Measurements from ENCODE around the gene RPL35. TPM values are rescaled to one million over a fixed set of nuclear protein-coding genes. Genes with fewer than 3 reads are reported as not detected.

The RPL35 gene
- total RNA-seq, 1 experiment from 2014 or later, result 1,575 TPM

DNA sequence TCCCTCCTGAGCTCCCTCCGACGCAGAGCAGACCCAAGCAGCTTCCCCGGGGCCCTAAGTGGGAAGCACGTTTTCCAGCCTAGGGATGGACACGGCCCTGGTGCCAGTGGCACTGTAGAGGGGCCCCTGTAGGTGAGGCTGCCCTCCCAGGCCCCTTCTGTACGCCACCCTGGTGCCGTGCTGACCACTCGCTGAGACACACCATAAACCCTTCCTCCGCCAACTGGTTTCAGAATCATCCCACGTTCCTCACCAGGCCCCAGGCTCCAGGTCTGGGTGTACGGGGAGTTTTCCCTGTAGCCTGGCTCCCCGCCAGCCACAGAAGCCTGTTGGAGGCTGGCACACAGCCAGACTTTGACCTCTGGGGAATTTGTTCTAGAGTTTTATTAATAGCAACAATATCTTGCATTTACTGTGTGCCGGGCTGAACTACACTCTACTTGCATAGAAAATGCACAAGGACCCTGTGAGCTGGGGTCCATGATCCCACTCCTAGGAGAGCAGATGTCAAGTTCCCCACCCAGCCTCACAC, 26.7 kb downstream of the RPL35 start:
- H3K27ac ChIP-seq, result no peak overlapping the region
- no peaks in the 10 kb centered on the region for H3K36me3 ChIP-seq
- no peak overlapping the region for H3K4me3 ChIP-seq
- H3K4me1 ChIP-seq (replicated peaks), result peaks cover 23% of the 10 kb centered on the region
- H3K9me3 ChIP-seq (replicated peaks), result no peaks in the 10 kb centered on the region
- peak in 1 of 2 experiments; percentile 42 for DNase-seq (ENCODE audit: low read depth in 1 of 2, low spot score in 2 of 2)
- no peaks in the 10 kb centered on the region for H3K27me3 ChIP-seq (replicated peaks)

DNA sequence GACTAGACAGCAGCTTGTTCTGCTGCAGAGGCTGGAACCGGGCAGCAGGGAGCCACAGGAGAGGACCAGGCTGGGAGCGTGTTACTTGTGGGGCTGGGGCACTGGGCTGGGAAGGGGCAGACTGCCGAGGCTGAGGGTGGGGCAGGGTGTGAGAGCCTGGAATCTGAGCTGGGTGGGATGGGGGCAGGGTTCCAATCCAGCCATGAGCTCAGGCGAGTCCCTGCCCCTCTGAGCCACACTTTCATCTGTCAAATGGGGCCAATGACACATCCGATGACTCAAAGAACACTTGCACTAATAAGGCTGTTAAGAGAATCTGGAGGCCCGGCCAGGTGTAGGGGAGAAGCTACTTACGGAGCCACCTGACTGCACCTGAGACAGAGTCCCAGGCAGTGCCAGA, 27.2 kb downstream of the RPL35 start:
- peaks cover 23% of the 10 kb centered on the region for H3K4me1 ChIP-seq (replicated peaks)
- no peaks in the 10 kb centered on the region for H3K9me3 ChIP-seq (replicated peaks)
- no peaks in the 10 kb centered on the region for H3K27me3 ChIP-seq (replicated peaks)
- no peaks in the 10 kb centered on the region for H3K36me3 ChIP-seq
- no peak overlapping the region for H3K27ac ChIP-seq
- DNase-seq (ENCODE audit: low read depth in 1 of 2, low spot score in 2 of 2), result no peak
- no peak overlapping the region for H3K4me3 ChIP-seq

DNA sequence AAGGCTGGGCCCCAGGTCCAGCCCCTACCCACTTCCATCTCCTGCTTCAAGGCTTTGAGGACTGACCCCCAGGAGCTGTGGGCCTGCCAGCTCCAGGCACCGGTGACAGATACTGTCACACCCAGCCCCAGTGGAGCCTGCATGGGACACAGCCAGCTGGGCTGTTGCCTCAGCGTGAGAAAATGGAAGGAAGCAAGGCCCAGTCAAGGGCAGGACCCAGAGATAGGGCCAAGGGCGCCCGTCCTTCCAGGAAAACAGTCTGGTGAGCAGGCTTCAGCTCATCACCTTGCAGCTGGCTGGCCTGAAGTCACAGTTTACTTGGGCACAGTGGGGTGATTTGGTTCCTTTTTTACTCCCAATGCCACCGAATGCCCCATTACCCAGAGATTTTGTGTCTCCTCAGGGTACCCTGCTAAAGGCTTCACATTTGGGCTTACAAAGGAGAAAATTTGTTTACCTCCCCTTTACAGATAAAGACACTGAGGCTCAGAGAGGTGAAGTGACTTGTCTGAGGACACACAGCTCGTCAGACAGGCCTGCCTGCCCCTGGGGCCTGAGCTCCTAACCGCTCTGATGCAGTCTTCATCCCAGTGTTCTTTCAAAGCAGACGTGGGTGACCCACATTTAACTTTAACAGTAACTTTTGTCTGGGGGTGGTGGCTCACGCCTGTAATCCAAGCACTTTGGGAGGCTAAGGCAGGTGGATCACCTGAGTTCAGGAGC, 30.0 kb downstream of the RPL35 start:
- H3K27me3 ChIP-seq (replicated peaks), result no peaks in the 10 kb centered on the region
- H3K9me3 ChIP-seq (replicated peaks), result no peaks in the 10 kb centered on the region
- no peak overlapping the region for H3K27ac ChIP-seq
- DNase-seq (ENCODE audit: low read depth in 1 of 2, low spot score in 2 of 2), result no peak
- no peaks in the 10 kb centered on the region for H3K36me3 ChIP-seq
- H3K4me1 ChIP-seq (replicated peaks), result peaks cover 23% of the 10 kb centered on the region
- H3K4me3 ChIP-seq, result no peak overlapping the region

DNA sequence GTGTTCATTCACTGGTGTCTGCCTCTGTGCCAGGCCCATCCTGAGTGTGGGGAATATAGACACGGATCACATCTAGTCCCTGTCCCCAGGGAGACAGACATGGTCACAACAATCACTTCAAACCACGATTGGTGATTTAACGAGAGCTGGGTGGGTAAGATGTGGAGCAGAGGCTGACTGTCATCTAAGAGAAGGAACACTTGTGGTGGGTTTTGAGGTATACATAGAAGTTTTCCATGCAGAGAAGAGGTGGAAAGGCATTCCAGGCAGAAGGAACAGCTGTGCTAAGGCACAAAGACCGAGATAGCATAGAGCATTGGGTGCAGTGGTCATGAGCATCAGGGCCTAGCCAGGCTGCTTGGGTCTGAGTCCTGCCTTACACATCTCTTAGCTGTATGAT, 31.2 kb downstream of the RPL35 start:
- H3K4me1 ChIP-seq (replicated peaks), result peaks cover 23% of the 10 kb centered on the region
- no peaks in the 10 kb centered on the region for H3K27me3 ChIP-seq (replicated peaks)
- no peak overlapping the region for H3K27ac ChIP-seq
- DNase-seq (ENCODE audit: low read depth in 1 of 2, low spot score in 2 of 2), result no peak
- H3K4me3 ChIP-seq, result no peak overlapping the region
- H3K36me3 ChIP-seq, result no peaks in the 10 kb centered on the region
- no peaks in the 10 kb centered on the region for H3K9me3 ChIP-seq (replicated peaks)

DNA sequence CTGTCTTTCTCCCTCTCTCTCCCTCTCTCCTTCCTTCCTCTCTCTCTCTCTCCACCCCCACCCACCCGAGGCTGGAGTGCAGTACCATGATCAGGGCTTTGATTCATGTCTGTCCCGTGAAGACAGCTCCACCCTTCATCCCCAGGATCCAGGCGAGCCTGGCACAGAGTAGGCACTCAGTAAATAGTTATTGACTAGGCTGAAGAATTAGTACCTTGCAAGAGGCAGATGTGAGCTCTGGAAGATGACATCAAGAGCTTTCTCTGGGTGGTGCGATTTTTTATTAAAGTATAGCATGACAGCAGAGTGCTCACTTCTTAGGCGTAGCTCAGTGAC, 32.5 kb downstream of the RPL35 start:
- H3K4me1 ChIP-seq (replicated peaks), result peaks cover 12% of the 10 kb centered on the region
- H3K36me3 ChIP-seq, result no peaks in the 10 kb centered on the region
- DNase-seq (ENCODE audit: low read depth in 1 of 2, low spot score in 2 of 2), result no peak
- no peaks in the 10 kb centered on the region for H3K27me3 ChIP-seq (replicated peaks)
- no peak overlapping the region for H3K4me3 ChIP-seq
- no peaks in the 10 kb centered on the region for H3K9me3 ChIP-seq (replicated peaks)
- H3K27ac ChIP-seq, result no peak overlapping the region

DNA sequence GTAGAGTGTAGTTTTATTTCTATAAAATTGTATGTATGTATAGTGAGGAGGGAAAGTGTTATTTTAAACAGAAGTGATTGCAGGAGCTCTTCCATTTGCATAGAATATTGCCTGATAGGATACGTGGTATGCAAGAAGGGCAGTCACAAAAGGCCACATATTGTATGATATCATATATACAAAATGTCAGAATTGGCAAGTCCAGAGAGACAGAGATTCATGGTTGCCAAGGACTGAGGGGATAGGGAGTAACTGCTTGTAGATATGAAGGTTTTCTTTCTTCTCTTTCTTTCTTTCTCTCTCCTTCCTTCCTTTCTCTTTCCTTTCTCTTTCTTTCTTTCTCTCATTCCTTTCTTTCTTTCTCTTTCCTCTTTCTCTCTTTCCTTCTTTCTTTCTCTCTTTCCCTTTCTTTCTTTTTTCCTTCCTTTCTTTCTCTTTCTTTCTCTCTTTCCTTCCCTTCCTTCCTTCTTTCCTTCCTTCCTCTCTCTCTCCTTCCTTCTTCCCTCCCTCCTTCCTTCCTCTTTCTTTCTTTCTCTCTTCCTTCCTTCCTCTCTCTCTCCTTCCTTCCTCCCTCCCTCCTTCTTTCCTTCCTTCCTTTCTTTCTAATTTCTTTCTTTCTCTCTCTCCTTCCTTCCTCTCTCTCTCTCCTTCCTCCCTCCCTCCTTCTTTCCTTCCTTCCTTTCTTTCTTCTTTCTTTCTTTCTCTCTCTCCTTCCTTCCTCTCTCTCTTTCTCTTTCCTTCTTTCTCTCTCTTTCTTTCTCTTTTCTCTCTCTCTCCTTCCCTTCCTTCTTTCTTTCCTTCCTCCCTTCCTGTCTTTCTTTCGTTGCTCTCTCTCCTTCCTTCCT, 33.0 kb downstream of the RPL35 start:
- Histone ChIP-seq H3K4me3 (no peak overlapping the region), H3K9me3 (replicated peaks) (no peaks in the 10 kb centered on the region), H3K36me3 (no peaks in the 10 kb centered on the region), H3K27ac (no peak overlapping the region), H3K4me1 (replicated peaks) (peaks cover 16% of the 10 kb centered on the region), H3K27me3 (replicated peaks) (no peaks in the 10 kb centered on the region)
- no peak for DNase-seq (ENCODE audit: low read depth in 1 of 2, low spot score in 2 of 2)

DNA sequence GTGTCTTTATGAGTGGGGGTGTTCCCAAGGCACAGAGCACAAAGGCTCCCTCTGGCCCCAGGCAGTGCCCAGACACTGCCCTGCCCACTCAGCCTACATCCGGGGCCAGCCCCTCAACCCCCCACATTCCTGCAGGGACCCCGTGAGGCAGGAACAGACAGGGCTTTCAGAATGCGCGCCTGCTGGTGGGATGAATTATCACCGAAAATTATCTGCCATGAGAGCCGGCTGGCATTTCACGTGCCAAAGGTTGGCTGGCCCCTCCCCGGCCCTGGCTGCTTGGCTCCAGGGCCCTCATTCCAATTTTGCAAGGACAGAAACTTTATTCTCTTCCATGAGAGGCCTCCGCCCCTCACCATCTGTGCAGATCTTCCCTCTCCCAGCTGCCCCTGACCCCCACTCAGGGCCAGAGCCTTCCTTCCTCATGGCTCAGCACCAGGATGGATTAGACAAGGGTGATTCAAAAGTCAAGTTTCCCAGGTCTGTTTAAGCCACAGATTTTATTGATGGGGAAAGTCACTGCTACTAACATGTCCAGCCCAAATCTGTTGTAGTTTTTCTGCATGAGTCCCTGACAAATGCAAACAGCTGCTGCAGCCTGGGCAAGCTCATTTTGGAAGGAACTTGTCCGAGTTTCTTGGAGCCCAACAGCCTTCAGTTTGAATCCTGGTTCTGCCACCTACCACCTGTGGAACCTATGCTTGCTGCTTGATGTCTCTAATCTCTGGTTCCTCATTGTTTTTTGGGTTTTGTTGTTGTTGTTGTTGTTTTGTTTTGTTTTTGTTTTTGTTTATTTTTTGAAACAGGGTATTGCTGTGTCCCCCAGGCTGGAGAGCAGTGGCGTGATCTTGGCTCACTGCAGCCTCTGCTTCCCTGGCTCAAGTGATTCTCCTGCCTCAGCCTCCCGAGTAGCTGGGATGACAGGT, 40.8 kb downstream of the RPL35 start:
- H3K27ac ChIP-seq, result no peak overlapping the region
- no peak for DNase-seq (ENCODE audit: low read depth in 1 of 2, low spot score in 2 of 2)
- no peaks in the 10 kb centered on the region for H3K36me3 ChIP-seq
- H3K27me3 ChIP-seq (replicated peaks), result no peaks in the 10 kb centered on the region
- H3K4me3 ChIP-seq, result no peak overlapping the region
- no peaks in the 10 kb centered on the region for H3K9me3 ChIP-seq (replicated peaks)
- peaks cover 24% of the 10 kb centered on the region for H3K4me1 ChIP-seq (replicated peaks)

DNA sequence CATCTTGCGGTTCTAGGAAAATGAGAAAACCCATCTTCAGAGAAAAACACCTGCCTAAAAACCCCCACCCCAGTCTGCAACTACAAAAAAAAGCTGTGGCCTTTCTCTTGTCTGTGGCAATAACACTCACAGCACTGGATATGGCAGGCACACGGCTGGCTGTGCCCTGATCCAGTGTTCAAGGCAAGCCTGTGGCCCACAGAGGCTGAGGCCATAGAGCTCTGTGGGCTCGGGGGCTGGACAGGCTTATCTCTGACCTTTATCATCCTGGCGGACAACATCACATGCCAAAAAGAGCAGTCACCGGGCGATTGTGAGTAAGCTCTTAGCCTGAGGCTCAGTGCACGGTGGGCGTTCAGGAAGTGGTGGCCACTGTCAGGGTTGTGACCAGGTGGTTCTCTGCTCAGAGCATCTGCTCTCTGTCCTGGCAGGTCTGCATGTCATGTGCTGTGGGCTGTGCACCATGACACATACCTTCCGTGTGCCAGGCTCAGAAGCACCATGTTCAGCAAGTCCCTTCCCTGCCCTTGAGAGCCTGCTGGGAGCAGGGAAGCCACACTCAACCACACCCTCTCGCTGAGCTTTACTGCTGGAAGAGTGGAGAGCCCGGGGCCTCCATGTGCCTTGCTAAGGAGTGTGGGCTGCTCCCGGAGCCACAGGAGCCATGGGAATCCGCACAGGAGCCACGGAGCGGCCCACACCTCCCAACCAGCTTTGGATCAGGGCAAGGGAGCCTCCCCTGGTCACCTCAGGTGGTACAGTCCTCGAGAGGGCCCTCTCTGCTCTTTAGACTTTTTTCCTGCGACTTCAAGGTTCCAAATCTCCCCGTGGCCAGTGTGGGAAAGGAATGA, 43.1 kb downstream of the RPL35 start:
- no peaks in the 10 kb centered on the region for H3K36me3 ChIP-seq
- H3K27ac ChIP-seq, result no peak overlapping the region
- H3K4me3 ChIP-seq, result no peak overlapping the region
- H3K9me3 ChIP-seq (replicated peaks), result no peaks in the 10 kb centered on the region
- peaks cover 22% of the 10 kb centered on the region for H3K4me1 ChIP-seq (replicated peaks)
- no peaks in the 10 kb centered on the region for H3K27me3 ChIP-seq (replicated peaks)
- DNase-seq (ENCODE audit: low read depth in 1 of 2, low spot score in 2 of 2), result peak; percentile 28 to 55

DNA sequence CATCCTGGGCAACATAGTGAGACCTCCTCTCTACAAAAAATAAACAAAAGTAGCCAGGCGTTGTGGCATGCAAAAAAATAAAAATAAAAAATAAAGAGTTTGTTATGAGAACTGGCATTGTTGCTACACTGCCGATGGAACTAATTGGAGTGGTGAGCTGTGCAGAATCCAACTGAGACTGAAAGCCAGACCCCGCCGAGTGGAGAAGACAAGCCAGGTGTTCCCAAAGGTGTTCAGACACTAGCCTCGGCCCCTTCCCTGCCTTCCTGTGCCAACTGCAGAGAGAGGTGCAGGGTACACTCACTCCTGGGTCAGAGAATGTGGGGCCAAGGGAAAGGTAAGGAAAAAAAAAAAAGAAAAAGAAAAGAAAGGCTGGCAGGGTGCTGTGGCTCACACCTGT, 46.2 kb downstream of the RPL35 start:
- peaks cover 48% of the 10 kb centered on the region for H3K4me1 ChIP-seq (replicated peaks)
- H3K27me3 ChIP-seq (replicated peaks), result no peaks in the 10 kb centered on the region
- no peak overlapping the region for H3K27ac ChIP-seq
- no peak for DNase-seq (ENCODE audit: low read depth in 1 of 2, low spot score in 2 of 2)
- no peaks in the 10 kb centered on the region for H3K36me3 ChIP-seq
- no peak overlapping the region for H3K4me3 ChIP-seq
- H3K9me3 ChIP-seq (replicated peaks), result no peaks in the 10 kb centered on the region

DNA sequence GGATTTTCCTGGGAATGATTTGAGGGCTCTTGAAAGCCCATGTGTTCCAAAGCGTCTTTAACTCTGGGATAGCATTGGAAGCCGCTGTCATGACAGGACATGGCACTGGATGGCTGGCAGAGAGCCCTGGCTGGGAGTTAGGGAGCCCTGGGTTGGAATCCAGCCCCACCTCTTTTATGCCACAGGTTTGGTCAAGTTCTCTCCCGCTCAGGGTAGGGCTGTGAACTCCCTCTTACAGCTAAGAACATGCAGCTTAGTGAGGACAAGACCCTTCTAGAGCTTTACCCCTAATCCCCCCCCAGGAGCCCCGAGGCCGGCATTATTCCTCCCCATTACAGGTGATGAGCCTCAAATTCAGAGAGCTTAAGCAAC, 47.6 kb downstream of the RPL35 start:
- H3K9me3 ChIP-seq (replicated peaks), result no peaks in the 10 kb centered on the region
- DNase-seq (ENCODE audit: low read depth in 1 of 2, low spot score in 2 of 2), result no peak
- no peaks in the 10 kb centered on the region for H3K36me3 ChIP-seq
- H3K27ac ChIP-seq, result no peak overlapping the region
- peaks cover 53% of the 10 kb centered on the region for H3K4me1 ChIP-seq (replicated peaks)
- no peak overlapping the region for H3K4me3 ChIP-seq
- H3K27me3 ChIP-seq (replicated peaks), result no peaks in the 10 kb centered on the region

DNA sequence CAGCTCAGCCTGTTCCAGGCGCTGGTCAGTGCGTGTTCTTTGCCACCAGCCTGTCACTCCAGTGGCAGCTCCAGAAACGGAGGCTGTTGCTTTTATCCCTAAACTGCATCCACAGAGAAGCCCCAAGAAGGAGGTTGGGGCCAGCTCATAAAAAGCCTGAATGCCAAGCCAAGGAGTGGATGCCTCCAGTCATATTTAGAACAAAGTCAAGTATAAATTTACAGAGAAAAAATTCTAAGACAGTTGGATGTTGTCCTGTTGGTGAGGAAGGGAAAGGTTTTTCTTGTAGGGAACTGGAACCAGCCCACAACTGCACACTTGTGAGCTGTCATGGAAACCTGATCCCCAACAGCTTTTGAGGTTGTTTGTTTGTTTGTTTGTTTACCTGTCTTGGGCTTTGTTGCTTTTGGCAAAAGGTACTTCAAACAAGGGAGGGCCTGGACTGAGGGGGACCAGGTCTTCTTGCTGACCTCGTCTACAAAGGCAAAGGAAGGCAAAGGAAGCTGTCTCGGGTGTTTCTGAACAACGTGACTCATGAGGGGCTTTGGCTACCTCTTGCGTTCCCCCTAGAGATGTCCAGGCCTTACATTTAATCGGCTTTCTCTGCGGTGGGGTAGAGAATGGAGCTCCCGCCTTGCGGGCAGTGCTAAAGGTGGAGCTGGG, 48.1 kb downstream of the RPL35 start:
- H3K4me3 ChIP-seq, result no peak overlapping the region
- H3K9me3 ChIP-seq (replicated peaks), result no peaks in the 10 kb centered on the region
- peak in 1 of 2 experiments; percentile 15 for DNase-seq (ENCODE audit: low read depth in 1 of 2, low spot score in 2 of 2)
- H3K4me1 ChIP-seq (replicated peaks), result peaks cover 48% of the 10 kb centered on the region
- no peaks in the 10 kb centered on the region for H3K27me3 ChIP-seq (replicated peaks)
- H3K36me3 ChIP-seq, result no peaks in the 10 kb centered on the region
- H3K27ac ChIP-seq, result peak overlapping the region; percentile 85

DNA sequence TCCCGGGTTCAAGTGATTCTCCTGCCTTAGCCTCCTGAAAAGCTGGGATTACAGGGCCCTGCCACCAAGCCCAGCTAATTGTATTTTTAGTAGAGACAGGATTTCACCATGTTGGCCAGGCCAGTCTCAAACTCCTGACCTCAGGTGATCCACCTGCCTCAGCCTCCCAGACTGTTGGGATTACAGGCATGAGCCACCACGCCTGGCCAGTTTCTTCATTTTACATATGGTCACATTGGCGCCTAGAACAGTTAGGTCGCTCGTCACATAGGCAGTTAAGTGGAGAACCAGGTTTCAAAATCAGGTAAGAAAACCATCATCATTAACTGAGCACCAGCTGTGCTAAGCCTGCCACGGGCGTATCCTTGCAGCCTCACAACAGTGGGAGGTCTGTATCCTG, 48.7 kb downstream of the RPL35 start:
- no peak overlapping the region for H3K4me3 ChIP-seq

More for the DNA sequence above, 48.7 kb downstream of the RPL35 start:
- H3K27me3 ChIP-seq (replicated peaks), result no peaks in the 10 kb centered on the region
- peak overlapping the region; percentile 85 for H3K27ac ChIP-seq
- H3K36me3 ChIP-seq, result no peaks in the 10 kb centered on the region
- peaks cover 42% of the 10 kb centered on the region for H3K4me1 ChIP-seq (replicated peaks)
- DNase-seq (ENCODE audit: low read depth in 1 of 2, low spot score in 2 of 2), result peak in 1 of 2 experiments; percentile 15
- no peaks in the 10 kb centered on the region for H3K9me3 ChIP-seq (replicated peaks)
